ENCODE measurements around the gene UTP18. TPM values are rescaled to one million over a fixed set of nuclear protein-coding genes. Genes with fewer than 3 reads are reported as not detected.

Gene UTP18
- total and polyA plus RNA-seq, 9 of the 15 experiments (the other 6 are each of a cell fraction or from before 2014, with no cell fraction given): 31.1 to 99.2 (median 66.7) TPM

GRCh38 chr17:51259564-51260236 lies 646 bp upstream of the UTP18 start, which contains the start of gene MBTD1 (continued):
- TF ChIP-seq CHD7 (IDR thresholded peaks at IDR 0.05; ENCODE audit: low read depth, low read length): no peak
- TF ChIP-seq CBX1 (IDR thresholded peaks at IDR 0.05; ENCODE audit: low read depth): no peak; the same call in 1 of the 2 replicates
- no peak for TF ChIP-seq DEAF1 (CRISPR knock-in tag; IDR thresholded peaks at IDR 0.05)
- TF ChIP-seq LCOR (CRISPR knock-in tag; IDR thresholded peaks at IDR 0.05): no peak; the same call in 1 of the 2 replicates
- TF ChIP-seq HDAC1 (IDR thresholded peaks at IDR 0.05): peak in 1 of 2 experiments; percentile 42; a peak in 1 of 4 replicates
- TF ChIP-seq CEBPB (tag; IDR thresholded peaks at IDR 0.05): no peak
- TF ChIP-seq PRPF4 (IDR thresholded peaks at IDR 0.05; ENCODE audit: insufficient read depth, low read depth, low read length, poor library complexity, severe bottlenecking): no peak
- TF ChIP-seq HNRNPUL1 (IDR thresholded peaks at IDR 0.05; ENCODE audit: low read length): no peak
- TF ChIP-seq MTA2 (IDR thresholded peaks at IDR 0.05; ENCODE audit: low read depth): no peak
- TF ChIP-seq CBFB (CRISPR knock-in tag; IDR thresholded peaks at IDR 0.05): no peak
- TF ChIP-seq NFXL1 (CRISPR knock-in tag; IDR thresholded peaks at IDR 0.05): no peak
- no peak for TF ChIP-seq GTF2B (IDR thresholded peaks at IDR 0.05; ENCODE audit: extremely low read depth, insufficient read length)
- TF ChIP-seq NCOA6 (IDR thresholded peaks at IDR 0.05): no peak
- no peak for TF ChIP-seq DPF2 (IDR thresholded peaks at IDR 0.05)
- no peak for TF ChIP-seq SMARCB1 (IDR thresholded peaks at IDR 0.05; ENCODE audit: insufficient read length, low read depth)
- no peak for TF ChIP-seq ZNF830 (CRISPR knock-in tag; IDR thresholded peaks at IDR 0.05)
